ENCODE results near the gene MSI2.

MSI2 gene

GRCh38 chr17:57703273-57703672 is 446.9 kb downstream of the MSI2 start:
- no peaks in the 10 kb centered on the region for H3K27me3 ChIP-seq (ENCODE audit: low read length)
- H2AFZ ChIP-seq (ENCODE audit: low read depth, low read length, severe bottlenecking), result no peak overlapping the region
- no peaks in the 10 kb centered on the region for H4K20me1 ChIP-seq (ENCODE audit: low read depth, low read length)
- H3K36me3 ChIP-seq (ENCODE audit: low read length), result no peaks in the 10 kb centered on the region
- no peak overlapping the region for H3K4me3 ChIP-seq (ENCODE audit: insufficient read depth, low read length, poor library complexity, severe bottlenecking)
- H3K4me2 ChIP-seq (ENCODE audit: low read depth, low read length, poor library complexity, severe bottlenecking), result no peak overlapping the region
- H3K79me2 ChIP-seq (ENCODE audit: insufficient read depth, low read length), result no peaks in the 10 kb centered on the region
- H3K9me3 ChIP-seq (ENCODE audit: insufficient read depth, low read length), result no peaks in the 10 kb centered on the region
- no peaks in the 10 kb centered on the region for H3F3A ChIP-seq (ENCODE audit: insufficient read depth)
- H3K27ac ChIP-seq (ENCODE audit: low read depth, low read length), result no peak overlapping the region
- TF ChIP-seq EZH2phosphoT487 (conservative IDR thresholded peaks at IDR 0.05; ENCODE audit: low read length) (no peak), CTCF (IDR thresholded peaks at IDR 0.05; ENCODE audit: insufficient read depth, low read length, poor library complexity, severe bottlenecking) (no peak)
- H3K9me2 ChIP-seq (replicated peaks; ENCODE audit: insufficient read depth, low read length), result no peaks in the 10 kb centered on the region
- H3K9ac ChIP-seq (ENCODE audit: low read length), result no peak overlapping the region

- Histone ChIP-seq H3K9me3 (ENCODE audit: insufficient read depth, low read length) (no peaks in the 10 kb centered on the region), H3K79me2 (ENCODE audit: insufficient read depth, low read length) (no peaks in the 10 kb centered on the region), H3K4me2 (ENCODE audit: low read depth, low read length, poor library complexity, severe bottlenecking) (no peak overlapping the region), H3K4me3 (ENCODE audit: insufficient read depth, low read length, poor library complexity, severe bottlenecking) (no peak overlapping the region), H3K9me2 (replicated peaks; ENCODE audit: insufficient read depth, low read length) (no peaks in the 10 kb centered on the region), H2AFZ (ENCODE audit: low read depth, low read length, severe bottlenecking) (no peak overlapping the region), H3K27ac (ENCODE audit: low read depth, low read length) (no peak overlapping the region), H4K20me1 (ENCODE audit: low read depth, low read length) (no peaks in the 10 kb centered on the region), H3K36me3 (ENCODE audit: low read length) (no peaks in the 10 kb centered on the region), H3K9ac (ENCODE audit: low read length) (no peak overlapping the region), H3F3A (ENCODE audit: insufficient read depth) (no peaks in the 10 kb centered on the region), H3K27me3 (ENCODE audit: low read length) (no peaks in the 10 kb centered on the region)
- no peak for TF ChIP-seq EZH2phosphoT487 (conservative IDR thresholded peaks at IDR 0.05; ENCODE audit: low read length)
- no peak for TF ChIP-seq CTCF (IDR thresholded peaks at IDR 0.05; ENCODE audit: insufficient read depth, low read length, poor library complexity, severe bottlenecking)
Measured at GRCh38 chr17:57704448-57704847, 448.1 kb downstream of the MSI2 start.

GRCh38 chr17:57705921-57706695 is 449.8 kb downstream of the MSI2 start:
- Histone ChIP-seq H3F3A (ENCODE audit: insufficient read depth) (no peaks in the 10 kb centered on the region), H3K9me2 (replicated peaks; ENCODE audit: insufficient read depth, low read length) (no peaks in the 10 kb centered on the region), H3K4me2 (ENCODE audit: low read depth, low read length, poor library complexity, severe bottlenecking) (no peak overlapping the region), H3K9me3 (ENCODE audit: insufficient read depth, low read length) (no peaks in the 10 kb centered on the region), H3K4me3 (ENCODE audit: insufficient read depth, low read length, poor library complexity, severe bottlenecking) (no peak overlapping the region), H3K9ac (ENCODE audit: low read length) (no peak overlapping the region), H3K79me2 (ENCODE audit: insufficient read depth, low read length) (no peaks in the 10 kb centered on the region), H2AFZ (ENCODE audit: low read depth, low read length, severe bottlenecking) (no peak overlapping the region), H3K27me3 (ENCODE audit: low read length) (no peaks in the 10 kb centered on the region), H4K20me1 (ENCODE audit: low read depth, low read length) (no peaks in the 10 kb centered on the region), H3K36me3 (ENCODE audit: low read length) (no peaks in the 10 kb centered on the region), H3K27ac (ENCODE audit: low read depth, low read length) (no peak overlapping the region)
- TF ChIP-seq EZH2phosphoT487 (conservative IDR thresholded peaks at IDR 0.05; ENCODE audit: low read length), result no peak
- TF ChIP-seq CTCF (IDR thresholded peaks at IDR 0.05; ENCODE audit: insufficient read depth, low read length, poor library complexity, severe bottlenecking), result no peak

All from SU-DHL-6 (cell line).